OCI-LY3 (cell line): ENCODE data around the gene KIF18B.

Source experiments
- EZH2phosphoT487 ChIP-seq: fragments of 200-600 bp; shearing (Covaris generic); IDR thresholded peaks from 2 replicates; pipeline ENCODE4 v1.6.1; 2018; ENCODE audit warnings: antibody characterized with exemption, mixed run types, low read depth
- TF ChIP-seq, protein P1 (sequence below): fragments of 200-600, 300-600 bp; sonication (generic); IDR thresholded peaks from 2 replicates; pipeline ENCODE4 v1.5.1; 2014; ENCODE audit warnings: antibody characterized with exemption, low read length, low read depth

DNA sequence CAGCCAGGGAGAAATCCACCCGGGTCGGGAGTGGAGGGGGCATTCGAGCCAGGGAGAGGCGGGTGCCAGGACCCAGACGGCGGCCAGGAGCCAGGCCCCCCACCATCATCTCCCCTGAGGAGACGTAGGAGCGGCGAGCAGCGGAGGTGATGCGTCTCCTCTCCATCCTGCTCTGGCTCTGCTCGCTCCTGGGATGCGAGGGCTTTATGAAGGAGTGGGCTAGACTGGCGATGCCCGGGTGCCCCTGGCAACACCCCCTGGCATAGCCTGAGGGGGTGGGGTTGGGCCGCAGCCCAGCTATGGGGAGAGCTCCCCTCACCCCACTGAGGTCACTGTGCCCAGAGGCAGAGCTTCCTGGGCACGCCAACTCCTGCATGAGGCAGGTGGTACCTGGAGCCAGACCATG lies 32.2 kb downstream of the KIF18B start, which contains the start of gene GFAP:
- TF ChIP-seq, protein P1, sequence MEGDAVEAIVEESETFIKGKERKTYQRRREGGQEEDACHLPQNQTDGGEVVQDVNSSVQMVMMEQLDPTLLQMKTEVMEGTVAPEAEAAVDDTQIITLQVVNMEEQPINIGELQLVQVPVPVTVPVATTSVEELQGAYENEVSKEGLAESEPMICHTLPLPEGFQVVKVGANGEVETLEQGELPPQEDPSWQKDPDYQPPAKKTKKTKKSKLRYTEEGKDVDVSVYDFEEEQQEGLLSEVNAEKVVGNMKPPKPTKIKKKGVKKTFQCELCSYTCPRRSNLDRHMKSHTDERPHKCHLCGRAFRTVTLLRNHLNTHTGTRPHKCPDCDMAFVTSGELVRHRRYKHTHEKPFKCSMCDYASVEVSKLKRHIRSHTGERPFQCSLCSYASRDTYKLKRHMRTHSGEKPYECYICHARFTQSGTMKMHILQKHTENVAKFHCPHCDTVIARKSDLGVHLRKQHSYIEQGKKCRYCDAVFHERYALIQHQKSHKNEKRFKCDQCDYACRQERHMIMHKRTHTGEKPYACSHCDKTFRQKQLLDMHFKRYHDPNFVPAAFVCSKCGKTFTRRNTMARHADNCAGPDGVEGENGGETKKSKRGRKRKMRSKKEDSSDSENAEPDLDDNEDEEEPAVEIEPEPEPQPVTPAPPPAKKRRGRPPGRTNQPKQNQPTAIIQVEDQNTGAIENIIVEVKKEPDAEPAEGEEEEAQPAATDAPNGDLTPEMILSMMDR: no peak
- no peak for TF ChIP-seq EZH2phosphoT487
